Upper lobe of right lung (tissue), 1 donor: ENCODE results near the gene TPRN. TPM values are rescaled to one million over a fixed set of nuclear protein-coding genes. Genes with fewer than 3 reads are reported as not detected.

Experiments used
- ATAC-seq: fragments of 200-7000 bp; cut with Tn5 transposase; one replicate; pipeline ENCODE4 v1.9.1; 2020; ENCODE audit warnings: mild to moderate bottlenecking, moderate library complexity
- DNase-seq: peaks from one replicate; pipeline ENCODE4 v3.0.0-alpha.2; 2020
- H3K27ac ChIP-seq: fragments of 200-600 bp; one replicate; pipeline ENCODE4 v1.8.0; 2022
- H3K27me3 ChIP-seq: fragments of 200-600 bp; one replicate; pipeline ENCODE4 v1.8.0; 2022; ENCODE audit warnings: mild to moderate bottlenecking
- H3K36me3 ChIP-seq: fragments of 200-600 bp; one replicate; pipeline ENCODE4 v1.8.0; 2022
- H3K4me1 ChIP-seq: fragments of 200-600 bp; one replicate; pipeline ENCODE4 v1.8.0; 2022
- H3K4me3 ChIP-seq: fragments of 200-600 bp; one replicate; pipeline ENCODE4 v1.8.0; 2022; ENCODE audit warnings: mild to moderate bottlenecking
- H3K9me3 ChIP-seq: fragments of 200-600 bp; one replicate; pipeline ENCODE4 v1.8.0; 2022
- intact Hi-C: fragments of 100-400 bp; cut with DNase I; formaldehyde crosslinking; loops from one replicate; pipeline ENCODE4 v1.11.0; 2022
- total RNA-seq: library from RNA; stranded (reverse); fragmentation: NEBNext Ultra II Directional; extraction: Animal tissue kit (Norgen Biotek cat#: 25700); gene quantifications from one replicate; pipeline ENCODE4 v1.2.1, GENCODE V29; 2021
- TF ChIP-seq, protein P1 (sequence below): fragments of 200-600 bp; IDR thresholded peaks from one replicate; pipeline ENCODE4 v1.8.0; 2022; ENCODE audit warnings: antibody characterized with exemption
- donor health status: DM: no; HTN: yes; CAD: no; lungs with severe emphysema.

TPRN gene
- total RNA-seq, 1 donor from 2014 or later, result 22.3 TPM

- ATAC-seq, result no peak
- H3K27ac ChIP-seq, result no peak overlapping the region
- H3K36me3 ChIP-seq, result no peaks in the 10 kb centered on the region
- TF ChIP-seq, protein P1, sequence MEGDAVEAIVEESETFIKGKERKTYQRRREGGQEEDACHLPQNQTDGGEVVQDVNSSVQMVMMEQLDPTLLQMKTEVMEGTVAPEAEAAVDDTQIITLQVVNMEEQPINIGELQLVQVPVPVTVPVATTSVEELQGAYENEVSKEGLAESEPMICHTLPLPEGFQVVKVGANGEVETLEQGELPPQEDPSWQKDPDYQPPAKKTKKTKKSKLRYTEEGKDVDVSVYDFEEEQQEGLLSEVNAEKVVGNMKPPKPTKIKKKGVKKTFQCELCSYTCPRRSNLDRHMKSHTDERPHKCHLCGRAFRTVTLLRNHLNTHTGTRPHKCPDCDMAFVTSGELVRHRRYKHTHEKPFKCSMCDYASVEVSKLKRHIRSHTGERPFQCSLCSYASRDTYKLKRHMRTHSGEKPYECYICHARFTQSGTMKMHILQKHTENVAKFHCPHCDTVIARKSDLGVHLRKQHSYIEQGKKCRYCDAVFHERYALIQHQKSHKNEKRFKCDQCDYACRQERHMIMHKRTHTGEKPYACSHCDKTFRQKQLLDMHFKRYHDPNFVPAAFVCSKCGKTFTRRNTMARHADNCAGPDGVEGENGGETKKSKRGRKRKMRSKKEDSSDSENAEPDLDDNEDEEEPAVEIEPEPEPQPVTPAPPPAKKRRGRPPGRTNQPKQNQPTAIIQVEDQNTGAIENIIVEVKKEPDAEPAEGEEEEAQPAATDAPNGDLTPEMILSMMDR, result no peak
- no peak for DNase-seq
- H3K4me1 ChIP-seq, result peaks cover 1% of the 10 kb centered on the region
- intact Hi-C loops, result loop anchor here (5.0 kb wide), 1 partner anchor 112 kb away; no protein-coding TSS in a partner anchor
- H3K9me3 ChIP-seq, result no peaks in the 10 kb centered on the region
- H3K4me3 ChIP-seq, result no peak overlapping the region
- peaks cover 46% of the 10 kb centered on the region for H3K27me3 ChIP-seq
Measured at GRCh38 chr9:137228968-137229896, 28.7 kb upstream of the TPRN start.

DNA sequence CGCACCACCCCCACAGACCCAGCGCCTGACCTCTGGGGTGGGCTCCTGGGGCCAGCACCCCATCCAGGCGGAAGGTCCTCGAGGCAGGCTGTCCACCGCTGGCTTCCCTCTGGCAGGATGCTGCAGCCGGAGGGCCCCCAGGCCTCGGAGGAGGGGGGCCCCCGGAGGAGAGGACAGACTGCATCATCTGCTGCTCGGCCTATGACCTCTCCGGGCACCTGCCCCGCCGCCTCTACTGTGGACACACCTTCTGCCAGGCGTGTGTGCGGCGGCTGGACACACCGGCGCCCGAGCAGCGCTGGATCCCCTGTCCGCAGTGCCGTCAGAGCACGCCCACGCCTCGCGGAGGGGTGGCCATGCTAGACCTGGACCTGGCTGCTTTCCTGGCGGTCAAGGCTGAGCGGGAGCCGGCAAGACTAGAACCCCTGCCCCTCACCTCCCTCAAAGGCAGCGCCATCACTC, 28.0 kb upstream of the TPRN start:
- H3K36me3 ChIP-seq, result no peaks in the 10 kb centered on the region
- H3K4me3 ChIP-seq, result no peak overlapping the region
- H3K4me1 ChIP-seq, result peaks cover 5% of the 10 kb centered on the region
- no peak overlapping the region for H3K27ac ChIP-seq
- intact Hi-C loops, result loop anchor here (5.0 kb wide), 1 partner anchor 111 kb away; no protein-coding TSS in a partner anchor
- DNase-seq (no peak), ATAC-seq (no peak)
- TF ChIP-seq, protein P1, result no peak
- H3K9me3 ChIP-seq, result no peaks in the 10 kb centered on the region
- H3K27me3 ChIP-seq, result peaks cover 44% of the 10 kb centered on the region

- Histone ChIP-seq H3K9me3 (no peaks in the 10 kb centered on the region), H3K27ac (no peak overlapping the region), H3K4me1 (peaks cover 7% of the 10 kb centered on the region), H3K27me3 (peaks cover 44% of the 10 kb centered on the region), H3K4me3 (no peak overlapping the region), H3K36me3 (no peaks in the 10 kb centered on the region)
- no peak for DNase-seq
- intact Hi-C loops, result loop anchor here (5.0 kb wide), 1 partner anchor 111 kb away; no protein-coding TSS in a partner anchor
- TF ChIP-seq, protein P1, result no peak
- no peak for ATAC-seq
Measured at GRCh38 chr9:137227853-137228505, 27.4 kb upstream of the TPRN start.

- Histone ChIP-seq H3K27me3 (peaks cover 40% of the 10 kb centered on the region), H3K4me1 (peaks cover 14% of the 10 kb centered on the region), H3K36me3 (no peaks in the 10 kb centered on the region), H3K4me3 (no peak within 1 kb of the TSS), H3K27ac (peak within 1 kb of the TSS; percentile 82), H3K9me3 (no peaks in the 10 kb centered on the region)
- DNase-seq (peak; percentile 93), ATAC-seq (peak; percentile 68)
- TF ChIP-seq, protein P1, result peak; percentile 90
- intact Hi-C loops, result loop anchor here (5.0 kb wide), 1 partner anchor 110 kb away; no protein-coding TSS in a partner anchor
Measured at GRCh38 chr9:137227054-137227852, 26.7 kb upstream of the TPRN start, which contains the start of gene RNF224. RNF224 (plus strand) TSS chr9:137227502; CDS start chr9:137228336, 834 bp downstream.
